A673 (cell line): ENCODE data around the gene CACNG4.

Experiments used
- CTCF ChIP-seq: fragments of 300-800, 200-600 bp; sonication (generic); conservative IDR thresholded peaks from 2 replicates; pipeline ENCODE4 v1.5.1; 2017; ENCODE audit warnings: low read depth, mild to moderate bottlenecking, antibody characterized with exemption, low read length, moderate library complexity, mixed read lengths
- EZH2 ChIP-seq: fragments of 200-600 bp; sonication (generic); IDR thresholded peaks from 2 replicates; pipeline ENCODE4 v1.6.1; 2017; ENCODE audit warnings: borderline replicate concordance, low read depth, mild to moderate bottlenecking, mixed read lengths, antibody characterized with exemption, low read length; ENCODE audit not compliant: poor library complexity, severe bottlenecking

GRCh38 chr17:67013891-67014290, 49.4 kb downstream of the CACNG4 start:
- no peak for TF ChIP-seq CTCF
- TF ChIP-seq EZH2: no peak
